OCI-LY7 (cell line): ENCODE results near the gene ZNF500. TPM values are rescaled to one million over a fixed set of nuclear protein-coding genes. Genes with fewer than 3 reads are reported as not detected.

Experiments
- BruUV-seq: library from RNA; stranded (reverse); fragments of 400-500 nt; replicated peaks from 2 replicates; lab custom pipeline; 2021; lab: Mats Ljungman, UMichigan
- CTCF ChIA-PET: fragments of 300-600 bp; sonication (Branson Sonifier 250); formaldehyde crosslinking; loops from one replicate; lab custom pipeline; 2022; ENCODE audit warnings: antibody characterized with exemption; ENCODE audit not compliant: unreplicated experiment; lab: Charles Lee
- POLR2A ChIA-PET: fragments of 300-600 bp; sonication (Branson Sonifier 250); formaldehyde crosslinking; loops from one replicate; lab custom pipeline; 2022; ENCODE audit warnings: antibody characterized with exemption; lab: Charles Lee
- DNase-seq: peaks from one replicate; pipeline ENCODE4 v3.0.0-alpha.2; 2015; ENCODE audit warnings: low spot score
- H2AFZ ChIP-seq: fragments of 200-600 bp; sonication (generic), shearing (Covaris generic); 2 replicates; pipeline ENCODE4 v1.6.1; 2014; ENCODE audit warnings: mild to moderate bottlenecking, antibody characterized with exemption, low read length, moderate library complexity
- H3K27ac ChIP-seq: fragments of 200-600 bp; sonication (generic); 2 replicates; pipeline ENCODE4 v1.5.1; 2014; ENCODE audit warnings: mixed run types, low read depth, mild to moderate bottlenecking, moderate library complexity, low read length, inconsistent platforms; ENCODE audit not compliant: poor library complexity, severe bottlenecking
- H3K36me3 ChIP-seq: fragments of 200-600 bp; sonication (generic); 2 replicates; pipeline ENCODE4 v1.6.1; 2014; ENCODE audit warnings: mild to moderate bottlenecking, antibody characterized with exemption, low read length, moderate library complexity, mixed read lengths; ENCODE audit not compliant: insufficient read depth
- H3K4me1 ChIP-seq: fragments of 200-600 bp; sonication (generic); 2 replicates; pipeline ENCODE4 v1.5.1; 2014; ENCODE audit warnings: mild to moderate bottlenecking, low read length; ENCODE audit not compliant: insufficient read depth, poor library complexity, severe bottlenecking
- H3K4me2 ChIP-seq: fragments of 200-600 bp; sonication (generic); 2 replicates; pipeline ENCODE4 v1.6.1; 2014; ENCODE audit warnings: mild to moderate bottlenecking, low read length
- H3K4me3 ChIP-seq: fragments of 200-600 bp; sonication (generic); 2 replicates; pipeline ENCODE4 v1.5.1; 2014; ENCODE audit warnings: mild to moderate bottlenecking, low read depth, low read length; ENCODE audit not compliant: poor library complexity, severe bottlenecking
- H3K79me2 ChIP-seq: fragments of 200-600 bp; sonication (generic); 2 replicates; pipeline ENCODE4 v1.6.1; 2016; ENCODE audit warnings: low read depth, mild to moderate bottlenecking, low read length, moderate library complexity, mixed read lengths; ENCODE audit not compliant: insufficient read depth
- H3K9me2 ChIP-seq: fragments of 200-600 bp; sonication (generic); 2 replicates; pipeline ENCODE4 v1.6.1; 2016; ENCODE audit warnings: mild to moderate bottlenecking, low read length, mixed read lengths; ENCODE audit not compliant: insufficient read depth
- H3K9me3 ChIP-seq: fragments of 200-600 bp; sonication (generic); 2 replicates; pipeline ENCODE4 v1.6.1; 2014; ENCODE audit warnings: mild to moderate bottlenecking, mixed run types, low read length, mixed read lengths
- H4K20me1 ChIP-seq: fragments of 200-600 bp; sonication (generic); 2 replicates; pipeline ENCODE4 v1.6.1; 2014; ENCODE audit warnings: mild to moderate bottlenecking, antibody characterized with exemption, low read length, moderate library complexity, mixed read lengths; ENCODE audit not compliant: insufficient read depth
- EZH2phosphoT487 ChIP-seq: fragments of 200-600 bp; sonication (generic); IDR thresholded peaks from 2 replicates; pipeline ENCODE4 v1.6.1; 2018; ENCODE audit warnings: low read depth, borderline replicate concordance, mild to moderate bottlenecking, mixed run types, antibody characterized with exemption, low read length, moderate library complexity, mixed read lengths
- intact Hi-C: fragments of 100-400 bp; cut with micrococcal nuclease; formaldehyde crosslinking; loops from one replicate; pipeline ENCODE4 v1.10.0; 2022; ENCODE audit not compliant: unreplicated experiment
- total RNA-seq, 2 experiments: library from RNA; depleted of rRNA in 1 of 2; stranded (reverse); fragments of >200 nt in 1 of 2; shearing (Covaris generic) in 1 of 2; gene quantifications; 2 replicates each; pipeline ENCODE4 v1.2.3, GENCODE V29; 2014 to 2022
- TF ChIP-seq, protein P1 (sequence below): fragments of 200-600 bp; sonication (generic); conservative IDR thresholded peaks from 2 replicates; pipeline ENCODE4 v1.5.1; 2014; ENCODE audit warnings: mild to moderate bottlenecking, antibody characterized with exemption, low read length, moderate library complexity, mixed read lengths

The ZNF500 gene
- total RNA-seq, 2 experiments from 2014 or later: 16.1 to 23.9 TPM

GRCh38 chr16:4798456-4798855 is 31.5 kb upstream of the ZNF500 start:
- no peak for DNase-seq
- Histone ChIP-seq H3K27ac (no peak overlapping the region), H3K79me2 (no peaks in the 10 kb centered on the region), H3K4me1 (peaks cover 20% of the 10 kb centered on the region), H3K4me2 (no peak overlapping the region), H3K9me2 (no peaks in the 10 kb centered on the region), H2AFZ (no peak overlapping the region), H3K4me3 (no peak overlapping the region), H3K36me3 (no peaks in the 10 kb centered on the region), H3K9me3 (no peaks in the 10 kb centered on the region), H4K20me1 (no peaks in the 10 kb centered on the region)
- BruUV-seq: no TSS peak
- CTCF ChIA-PET: no interaction called here
- TF ChIP-seq, protein P1, sequence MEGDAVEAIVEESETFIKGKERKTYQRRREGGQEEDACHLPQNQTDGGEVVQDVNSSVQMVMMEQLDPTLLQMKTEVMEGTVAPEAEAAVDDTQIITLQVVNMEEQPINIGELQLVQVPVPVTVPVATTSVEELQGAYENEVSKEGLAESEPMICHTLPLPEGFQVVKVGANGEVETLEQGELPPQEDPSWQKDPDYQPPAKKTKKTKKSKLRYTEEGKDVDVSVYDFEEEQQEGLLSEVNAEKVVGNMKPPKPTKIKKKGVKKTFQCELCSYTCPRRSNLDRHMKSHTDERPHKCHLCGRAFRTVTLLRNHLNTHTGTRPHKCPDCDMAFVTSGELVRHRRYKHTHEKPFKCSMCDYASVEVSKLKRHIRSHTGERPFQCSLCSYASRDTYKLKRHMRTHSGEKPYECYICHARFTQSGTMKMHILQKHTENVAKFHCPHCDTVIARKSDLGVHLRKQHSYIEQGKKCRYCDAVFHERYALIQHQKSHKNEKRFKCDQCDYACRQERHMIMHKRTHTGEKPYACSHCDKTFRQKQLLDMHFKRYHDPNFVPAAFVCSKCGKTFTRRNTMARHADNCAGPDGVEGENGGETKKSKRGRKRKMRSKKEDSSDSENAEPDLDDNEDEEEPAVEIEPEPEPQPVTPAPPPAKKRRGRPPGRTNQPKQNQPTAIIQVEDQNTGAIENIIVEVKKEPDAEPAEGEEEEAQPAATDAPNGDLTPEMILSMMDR: no peak
- TF ChIP-seq EZH2phosphoT487: no peak
- POLR2A ChIA-PET: no interaction called here
- intact Hi-C loops: no loop called here

- Histone ChIP-seq H3K9me3 (no peaks in the 10 kb centered on the region), H3K79me2 (no peaks in the 10 kb centered on the region), H4K20me1 (no peaks in the 10 kb centered on the region), H3K27ac (no peak overlapping the region), H2AFZ (no peak overlapping the region), H3K4me3 (no peak overlapping the region), H3K4me2 (no peak overlapping the region), H3K4me1 (peaks cover 14% of the 10 kb centered on the region), H3K9me2 (no peaks in the 10 kb centered on the region), H3K36me3 (no peaks in the 10 kb centered on the region)
- intact Hi-C loops: no loop called here
- DNase-seq: no peak
- no peak for TF ChIP-seq EZH2phosphoT487
- TF ChIP-seq, protein P1: no peak
- no TSS peak for BruUV-seq
- ChIA-PET POLR2A (no interaction called here), CTCF (no interaction called here)
Observed at GRCh38 chr16:4797805-4798252, 30.9 kb upstream of the ZNF500 start.

- Histone ChIP-seq H3K4me3 (no peak overlapping the region), H3K4me2 (no peak overlapping the region), H3K9me3 (no peaks in the 10 kb centered on the region), H3K36me3 (no peaks in the 10 kb centered on the region), H2AFZ (no peak overlapping the region), H3K79me2 (no peaks in the 10 kb centered on the region), H4K20me1 (no peaks in the 10 kb centered on the region), H3K4me1 (peaks cover 14% of the 10 kb centered on the region), H3K9me2 (no peaks in the 10 kb centered on the region), H3K27ac (no peak overlapping the region)
- ChIA-PET POLR2A (no interaction called here), CTCF (no interaction called here)
- TF ChIP-seq, protein P1: no peak
- TF ChIP-seq EZH2phosphoT487: no peak
- intact Hi-C loops: no loop called here
- DNase-seq: no peak
- no TSS peak for BruUV-seq
Observed at GRCh38 chr16:4796982-4797804, 30.2 kb upstream of the ZNF500 start.
